Mammary epithelial cell (primary cell): ENCODE data around the gene CDK5RAP1.

ENCODE experiments used
- EZH2 ChIP-seq: IDR thresholded peaks from 2 replicates; pipeline ENCODE4 v1.6.1; 2012; ENCODE audit warnings: low read length, inconsistent platforms, borderline replicate concordance
- TF ChIP-seq, protein P1 (sequence below), 2 donors: IDR thresholded peaks in 1 of 2; conservative IDR thresholded peaks in 1 of 2; 2 replicates each; pipeline ENCODE4 v1.5.1; 2011 to 2012; ENCODE audit warnings: inconsistent platforms in 2 of 2, low read length in 2 of 2, mild to moderate bottlenecking in 2 of 2, control low read depth in 1 of 2, low read depth in 1 of 2; ENCODE audit not compliant: insufficient read depth in 1 of 2; ENCODE audit errors: extremely low read depth in 1 of 2

DNA sequence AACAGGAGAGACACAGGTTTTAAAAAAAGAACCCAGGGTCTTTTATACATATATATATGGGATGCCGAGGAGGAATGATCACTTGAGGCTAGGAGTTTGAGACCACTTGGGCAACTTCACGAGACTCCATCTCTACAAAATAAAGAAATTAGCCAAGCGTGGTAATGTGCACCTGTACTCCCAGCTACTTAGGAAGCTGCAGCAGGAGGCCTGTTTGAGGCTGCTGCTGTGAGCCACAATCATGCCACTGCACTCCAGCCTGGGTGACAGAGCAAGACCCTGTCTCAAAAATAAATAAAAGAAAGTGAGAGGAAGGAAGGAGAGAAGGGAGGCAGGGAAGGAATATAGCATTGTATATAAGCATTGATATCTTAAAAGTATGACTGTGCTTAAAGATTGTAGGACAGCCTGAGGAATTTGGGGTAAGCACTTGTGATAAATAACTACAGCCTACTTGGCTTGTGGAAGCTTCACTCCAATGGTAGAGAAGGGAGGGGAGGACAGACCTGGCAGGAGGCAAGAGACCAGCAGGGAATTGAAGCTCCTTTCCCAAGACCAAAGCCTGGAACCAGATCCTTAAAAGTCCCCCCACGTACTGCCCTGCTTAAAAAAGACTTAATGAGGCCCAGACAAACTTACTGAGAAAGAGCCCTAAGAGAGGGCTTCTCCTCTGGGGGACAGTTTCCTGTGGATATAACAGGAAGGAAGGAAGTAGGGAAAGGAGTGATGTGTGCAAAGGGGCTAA, 44.7 kb upstream of the CDK5RAP1 start:
- TF ChIP-seq, protein P1, sequence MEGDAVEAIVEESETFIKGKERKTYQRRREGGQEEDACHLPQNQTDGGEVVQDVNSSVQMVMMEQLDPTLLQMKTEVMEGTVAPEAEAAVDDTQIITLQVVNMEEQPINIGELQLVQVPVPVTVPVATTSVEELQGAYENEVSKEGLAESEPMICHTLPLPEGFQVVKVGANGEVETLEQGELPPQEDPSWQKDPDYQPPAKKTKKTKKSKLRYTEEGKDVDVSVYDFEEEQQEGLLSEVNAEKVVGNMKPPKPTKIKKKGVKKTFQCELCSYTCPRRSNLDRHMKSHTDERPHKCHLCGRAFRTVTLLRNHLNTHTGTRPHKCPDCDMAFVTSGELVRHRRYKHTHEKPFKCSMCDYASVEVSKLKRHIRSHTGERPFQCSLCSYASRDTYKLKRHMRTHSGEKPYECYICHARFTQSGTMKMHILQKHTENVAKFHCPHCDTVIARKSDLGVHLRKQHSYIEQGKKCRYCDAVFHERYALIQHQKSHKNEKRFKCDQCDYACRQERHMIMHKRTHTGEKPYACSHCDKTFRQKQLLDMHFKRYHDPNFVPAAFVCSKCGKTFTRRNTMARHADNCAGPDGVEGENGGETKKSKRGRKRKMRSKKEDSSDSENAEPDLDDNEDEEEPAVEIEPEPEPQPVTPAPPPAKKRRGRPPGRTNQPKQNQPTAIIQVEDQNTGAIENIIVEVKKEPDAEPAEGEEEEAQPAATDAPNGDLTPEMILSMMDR (conservative IDR thresholded peaks at IDR 0.05 in 1 of 2, IDR thresholded peaks at IDR 0.05 in 1 of 2; ENCODE audit: extremely low read depth in 1 of 2, insufficient read depth in 1 of 2, low read depth in 1 of 2, low read length in 2 of 2): no peak
- TF ChIP-seq EZH2: no peak
